Keratinocyte (primary cell): ENCODE measurements around the gene LRGUK. TPM values are rescaled to one million over a fixed set of nuclear protein-coding genes. Genes with fewer than 3 reads are reported as not detected.

Experiments
- DNase-seq: peaks from one replicate; pipeline ENCODE4 v3.0.0-alpha.2; 2011; ENCODE audit warnings: low read depth, missing footprints, low spot score
- FAIRE-seq: peaks from 2 replicates; lab custom pipeline; 2011; peaks lifted over from hg19 to GRCh38; lab: Jason Lieb, UNC
- H2AFZ ChIP-seq: 2 replicates; pipeline ENCODE4 v1.6.0; 2012; ENCODE audit warnings: low read length, control low read depth, inconsistent platforms; ENCODE audit not compliant: control insufficient read depth
- H3K27ac ChIP-seq: 2 replicates; pipeline ENCODE4 v1.5.1; 2011; ENCODE audit warnings: low read length; ENCODE audit not compliant: control insufficient read depth, insufficient read depth
- H3K27me3 ChIP-seq: 3 replicates; pipeline ENCODE4 v1.6.0; 2011; ENCODE audit warnings: low read length; ENCODE audit not compliant: control insufficient read depth, insufficient read depth; ENCODE audit errors: extremely low read depth
- H3K36me3 ChIP-seq, 2 experiments: 2 replicates in 1 of 2; 3 replicates in 1 of 2; pipeline ENCODE4 v1.5.1; 2011; ENCODE audit warnings: low read length in 2 of 2, mild to moderate bottlenecking in 1 of 2; ENCODE audit not compliant: control insufficient read depth in 2 of 2, insufficient read depth in 2 of 2; ENCODE audit errors: extremely low read depth in 1 of 2
- H3K4me1 ChIP-seq: 3 replicates; pipeline ENCODE4 v1.5.1; 2011; ENCODE audit warnings: low read length; ENCODE audit not compliant: control insufficient read depth, insufficient read depth; ENCODE audit errors: extremely low read depth
- H3K4me2 ChIP-seq: 3 replicates; pipeline ENCODE4 v1.6.0; 2011; ENCODE audit warnings: low read depth, low read length; ENCODE audit not compliant: control insufficient read depth, insufficient read depth; ENCODE audit errors: extremely low read depth
- H3K4me3 ChIP-seq, 3 experiments: fragments of 200-600 bp in 1 of 3; sonication (generic) in 1 of 3; 2 replicates in 2 of 3; 3 replicates in 1 of 3; pipeline ENCODE4 v1.5.1; 2011 to 2016; ENCODE audit warnings: low read length in 3 of 3, mild to moderate bottlenecking in 3 of 3, control low read depth in 2 of 3, inconsistent platforms in 1 of 3, low read depth in 1 of 3, mixed read lengths in 1 of 3, mixed run types in 1 of 3, moderate library complexity in 1 of 3; ENCODE audit not compliant: control insufficient read depth in 2 of 3, insufficient read depth in 2 of 3; ENCODE audit errors: extremely low read depth in 1 of 3
- H3K79me2 ChIP-seq: 2 replicates; pipeline ENCODE4 v1.6.0; 2012; ENCODE audit warnings: low read length; ENCODE audit not compliant: control insufficient read depth, insufficient read depth
- H3K9ac ChIP-seq: 3 replicates; pipeline ENCODE4 v1.6.0; 2011; ENCODE audit warnings: low read length; ENCODE audit not compliant: control insufficient read depth, insufficient read depth; ENCODE audit errors: extremely low read depth
- H3K9me1 ChIP-seq: 3 replicates; pipeline ENCODE4 v1.6.0; 2011; ENCODE audit warnings: low read length; ENCODE audit not compliant: control insufficient read depth, insufficient read depth; ENCODE audit errors: extremely low read depth
- H3K9me3 ChIP-seq: 2 replicates; pipeline ENCODE4 v1.5.1; 2012; ENCODE audit warnings: low read depth, low read length; ENCODE audit not compliant: control insufficient read depth
- H4K20me1 ChIP-seq: 3 replicates; pipeline ENCODE4 v1.6.0; 2011; ENCODE audit warnings: low read length; ENCODE audit not compliant: control insufficient read depth, insufficient read depth; ENCODE audit errors: extremely low read depth
- CTCF ChIP-seq, 3 experiments: IDR thresholded peaks in 1 of 3; conservative IDR thresholded peaks in 1 of 3; optimal IDR thresholded peaks in 1 of 3; 2 replicates in 2 of 3; 3 replicates in 1 of 3; pipeline versions ENCODE3 to v1.5.1; 2011; ENCODE audit warnings: low read length in 3 of 3, mild to moderate bottlenecking in 3 of 3, moderate library complexity in 2 of 3, control low read depth in 1 of 3, inconsistent platforms in 1 of 3; ENCODE audit not compliant: insufficient read depth in 2 of 3; ENCODE audit errors: extremely low read depth in 1 of 3
- EZH2 ChIP-seq: IDR thresholded peaks from one replicate; pipeline ENCODE4 v1.6.1; 2012; ENCODE audit warnings: inconsistent platforms, mild to moderate bottlenecking, low read length, moderate library complexity
- dilution Hi-C: fragments of 300-500 bp; cut with MboI; formaldehyde crosslinking; loops from one replicate; pipeline ENCODE4 v1.7.0; 2020; ENCODE audit warnings: low sequenced_read_pairs; ENCODE audit not compliant: extremely low pct_ligation_motif_present
- polyA plus RNA-seq, 5 experiments: library from polyadenylated mRNA; depleted of rRNA in 3 of 5; stranded (reverse) in 3 of 5; stranded (forward) in 1 of 5; unstranded in 1 of 5; fragments of >200 nt; gene quantifications; 1 replicate in 1 of 5; 2 replicates in 3 of 5; 3 replicates in 1 of 5; pipeline versions ENCODE4 v1.2.1 to v1.2.3, GENCODE V29; 2011 to 2012; ENCODE audit warnings: missing spikeins in 2 of 5, low read depth in 1 of 5, low replicate concordance in 1 of 5

Gene LRGUK
- polyA plus RNA-seq, 1 donor (not counting 4 experiments of a cell fraction or from before 2014, with no cell fraction given): 0.50 TPM

- Histone ChIP-seq H3K4me1 (no peaks in the 10 kb centered on the region), H4K20me1 (no peaks in the 10 kb centered on the region), H3K79me2 (no peaks in the 10 kb centered on the region), H3K9me3 (no peaks in the 10 kb centered on the region), H3K27me3 (no peaks in the 10 kb centered on the region), H2AFZ (no peak overlapping the region), H3K9me1 (no peaks in the 10 kb centered on the region), H3K4me2 (no peak overlapping the region), H3K27ac (no peak overlapping the region), H3K9ac (no peak overlapping the region), H3K36me3 (no peaks in the 10 kb centered on the region), H3K4me3 (no peak overlapping the region)
- FAIRE-seq (no peak), DNase-seq (no peak)
- no peak for TF ChIP-seq CTCF (optimal IDR thresholded peaks at IDR 0.05 in 1 of 3, IDR thresholded peaks at IDR 0.05 in 1 of 3, conservative IDR thresholded peaks at IDR 0.05 in 1 of 3; ENCODE audit: extremely low read depth in 1 of 3, insufficient read depth in 2 of 3, low read length in 3 of 3)
- no peak for TF ChIP-seq EZH2
- dilution Hi-C loops: no loop called here
These were observed 27.5 kb downstream of the LRGUK start for GRCh38 chr7:134154581-134155130.

DNA sequence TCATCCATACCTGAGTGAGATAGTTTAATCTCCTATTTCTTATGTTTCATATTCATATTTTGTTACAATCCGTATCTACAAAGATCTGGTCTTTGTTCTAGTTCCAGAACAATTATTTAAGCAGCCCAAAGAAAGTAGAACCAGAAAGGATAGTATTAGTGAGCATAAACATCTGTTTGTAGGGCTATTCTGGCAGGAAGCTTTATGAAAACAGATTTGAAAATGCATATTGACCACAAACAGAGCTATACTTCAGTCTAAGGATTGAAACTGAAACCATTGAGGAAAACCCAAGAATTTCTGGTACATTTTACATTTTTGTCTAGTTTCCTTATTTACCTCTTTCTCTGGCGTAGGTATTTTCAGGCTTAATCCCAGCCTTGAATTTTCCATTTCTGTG lies 28.1 kb downstream of the LRGUK start:
- no peak overlapping the region for H2AFZ ChIP-seq
- FAIRE-seq: no peak
- TF ChIP-seq EZH2 (no peak), CTCF (optimal IDR thresholded peaks at IDR 0.05 in 1 of 3, IDR thresholded peaks at IDR 0.05 in 1 of 3, conservative IDR thresholded peaks at IDR 0.05 in 1 of 3; ENCODE audit: extremely low read depth in 1 of 3, insufficient read depth in 2 of 3, low read length in 3 of 3) (no peak)

More for the DNA sequence above, 28.1 kb downstream of the LRGUK start:
- Histone ChIP-seq H3K9me3 (no peaks in the 10 kb centered on the region), H3K9ac (no peak overlapping the region), H3K9me1 (no peaks in the 10 kb centered on the region), H4K20me1 (no peaks in the 10 kb centered on the region), H3K27ac (no peak overlapping the region), H3K4me2 (no peak overlapping the region), H3K4me1 (no peaks in the 10 kb centered on the region), H3K36me3 (no peaks in the 10 kb centered on the region), H3K27me3 (no peaks in the 10 kb centered on the region), H3K4me3 (no peak overlapping the region), H3K79me2 (no peaks in the 10 kb centered on the region)
- dilution Hi-C loops: no loop called here
- no peak for DNase-seq
